ENCODE results near the gene AK9. TPM values are rescaled to one million over a fixed set of nuclear protein-coding genes. Genes with fewer than 3 reads are reported as not detected.

The AK9 gene
- total and polyA plus RNA-seq, 2 of the 8 experiments (the other 6 are each of a cell fraction or from before 2014, with no cell fraction given): 1.8 to 2.2 TPM

- no peaks in the 10 kb centered on the region for H3K9me3 ChIP-seq (ENCODE audit: insufficient read depth in 2 of 2, low read depth in 1 of 2, low read length in 1 of 2)
- no peaks in the 10 kb centered on the region for H3K27me3 ChIP-seq (replicated peaks in 1 of 4; ENCODE audit: control insufficient read depth in 3 of 4, extremely low read depth in 1 of 4, insufficient read depth in 3 of 4, low read length in 3 of 4)
- no peak overlapping the region for H3K4me2 ChIP-seq (ENCODE audit: insufficient read depth in 1 of 2, low read depth in 2 of 2, low read length in 2 of 2)
- 92% methylated on average over 4 of the region's 4 CpGs; no CpG with 5 or more reads in 1 of the 2 experiments for WGBS, 2 experiments (ENCODE audit: extremely low coverage in 1 of 2, insufficient coverage in 1 of 2, insufficient read length in 1 of 2, insufficient replicate concordance in 2 of 2, low coverage in 1 of 2, low lambda C conversion rate in 2 of 2, missing lambda C conversion rate in 1 of 2)
- H4K5ac ChIP-seq (ENCODE audit: insufficient read length, low read depth, low read length): no peak overlapping the region
- no peak overlapping the region for H2BK120ac ChIP-seq (replicated peaks; ENCODE audit: low read depth, low read length)
- no peak for FAIRE-seq
- DNase-seq (ENCODE audit: low read depth in 1 of 2, low spot score in 2 of 2): no peak
- no peak overlapping the region for H4K8ac ChIP-seq (ENCODE audit: extremely low read depth, insufficient read depth, low read length)
- H4K91ac ChIP-seq (replicated peaks; ENCODE audit: insufficient read length, low read length): no peak overlapping the region
- no peak overlapping the region for H2BK20ac ChIP-seq (ENCODE audit: low read length)
- no peak overlapping the region for H3K4me3 ChIP-seq (ENCODE audit: extremely low read depth in 1 of 4, insufficient read depth in 2 of 4, low read depth in 3 of 4, low read length in 4 of 4)
- H2BK5ac ChIP-seq (ENCODE audit: low read depth, low read length): no peak overlapping the region
- TF ChIP-seq USF2 (IDR thresholded peaks at IDR 0.05; ENCODE audit: low read length) (no peak), KDM1A (IDR thresholded peaks at IDR 0.05; ENCODE audit: borderline replicate concordance, low read length) (no peak), ZNF274 (IDR thresholded peaks at IDR 0.05; ENCODE audit: borderline replicate concordance, extremely low read depth, low read length) (no peak)
- no peak overlapping the region for H3K23ac ChIP-seq (ENCODE audit: insufficient read length)
- no peak overlapping the region for H3K14ac ChIP-seq (ENCODE audit: insufficient read length)
- no peak overlapping the region for H2AFZ ChIP-seq (ENCODE audit: low read length)
- no peak overlapping the region for H2AK5ac ChIP-seq (ENCODE audit: low read depth, low read length)
- no peak overlapping the region for H3K27ac ChIP-seq (ENCODE audit: low read depth, low read length)
- no peak overlapping the region for H2BK15ac ChIP-seq (ENCODE audit: low read length)
- H3K23me2 ChIP-seq (ENCODE audit: low read depth, low read length): no peaks in the 10 kb centered on the region
- H4K20me1 ChIP-seq (replicated peaks in 1 of 2; ENCODE audit: control insufficient read depth in 1 of 2, insufficient read depth in 2 of 2, low read length in 2 of 2): no peaks in the 10 kb centered on the region
- no peak overlapping the region for H3K18ac ChIP-seq (ENCODE audit: extremely low read depth, low read length)
- no peak overlapping the region for H3K4ac ChIP-seq (replicated peaks; ENCODE audit: insufficient read length, low read depth, low read length)
- no peaks in the 10 kb centered on the region for H3K4me1 ChIP-seq (replicated peaks in 1 of 4; ENCODE audit: control insufficient read depth in 3 of 4, insufficient read depth in 4 of 4, low read length in 3 of 4)
- ChIA-PET POLR2A (ENCODE audit: partially characterized antibody) (no interaction called here), CTCF (ENCODE audit: partially characterized antibody) (interaction anchor here (0.9 to 1.9 kb wide), 3 partner anchors 10 to 34 kb away, joined by 3 to 6 read pairs (median 4); no protein-coding TSS in a partner anchor)
- no peak overlapping the region for H3K9ac ChIP-seq (replicated peaks in 1 of 4; ENCODE audit: extremely low read depth in 1 of 4, low read depth in 3 of 4, low read length in 3 of 4)
- no peaks in the 10 kb centered on the region for H3K79me2 ChIP-seq (ENCODE audit: control insufficient read depth in 1 of 2, insufficient read depth in 2 of 2, low read length in 2 of 2)
- H3K56ac ChIP-seq (replicated peaks; ENCODE audit: insufficient read length, low read depth, low read length): no peak overlapping the region
- H3K79me1 ChIP-seq (ENCODE audit: low read depth, low read length): no peaks in the 10 kb centered on the region
- H2BK12ac ChIP-seq (ENCODE audit: low read depth, low read length): no peak overlapping the region
- no peaks in the 10 kb centered on the region; a peak in 1 of 8 replicates for H3K36me3 ChIP-seq (ENCODE audit: control insufficient read depth in 2 of 4, insufficient read depth in 4 of 4, low read length in 3 of 4)
These were observed 62.6 kb downstream of the AK9 start for GRCh38 chr6:109628158-109629000.
